H9 (cell line): ENCODE measurements around the gene TFR2. TPM values are rescaled to one million over a fixed set of nuclear protein-coding genes. Genes with fewer than 3 reads are reported as not detected.

Source experiments
- DNase-seq: peaks from one replicate; pipeline ENCODE4 v3.0.0-alpha.2; 2017
- H2AFZ ChIP-seq: one replicate; pipeline ENCODE4 v1.6.1; 2013; ENCODE audit warnings: mild to moderate bottlenecking, low read length, control low read depth, moderate library complexity
- H2AK5ac ChIP-seq: 2 replicates; pipeline ENCODE4 v1.6.1; 2013; ENCODE audit warnings: low read length, control low read depth, mixed read lengths; ENCODE audit not compliant: insufficient read length
- H2BK120ac ChIP-seq: one replicate; pipeline ENCODE4 v1.6.1; 2013; ENCODE audit warnings: low read depth, mild to moderate bottlenecking, low read length, control low read depth, inconsistent platforms; ENCODE audit not compliant: poor library complexity, severe bottlenecking
- H2BK12ac ChIP-seq: 2 replicates; pipeline ENCODE4 v1.6.1; 2013; ENCODE audit warnings: low read length, control low read depth, mixed read lengths, low read depth; ENCODE audit not compliant: insufficient read length
- H2BK15ac ChIP-seq: 2 replicates; pipeline ENCODE4 v1.6.1; 2013; ENCODE audit warnings: low read depth, low read length, control low read depth
- H2BK20ac ChIP-seq: one replicate; pipeline ENCODE4 v1.6.1; 2013; ENCODE audit warnings: low read depth, mild to moderate bottlenecking, low read length, control low read depth, inconsistent platforms; ENCODE audit not compliant: poor library complexity, severe bottlenecking
- H2BK5ac ChIP-seq: 2 replicates; pipeline ENCODE4 v1.6.1; 2013; ENCODE audit warnings: low read length, control low read depth, mixed read lengths; ENCODE audit not compliant: insufficient read length
- H3K14ac ChIP-seq: 2 replicates; pipeline ENCODE4 v1.6.1; 2013; ENCODE audit warnings: low read length, control low read depth; ENCODE audit not compliant: insufficient read depth
- H3K18ac ChIP-seq: 2 replicates; pipeline ENCODE4 v1.6.1; 2013; ENCODE audit warnings: low read depth, mild to moderate bottlenecking, mixed read lengths, low read length, control low read depth; ENCODE audit not compliant: insufficient read length
- H3K23ac ChIP-seq: 2 replicates; pipeline ENCODE4 v1.6.1; 2013; ENCODE audit warnings: low read length, control low read depth, mixed read lengths, low read depth; ENCODE audit not compliant: insufficient read length
- H3K23me2 ChIP-seq: 2 replicates; pipeline ENCODE4 v1.6.1; 2013; ENCODE audit warnings: low read depth, mild to moderate bottlenecking, mixed read lengths, low read length, control low read depth; ENCODE audit not compliant: insufficient read length, poor library complexity, severe bottlenecking
- H3K27ac ChIP-seq: 2 replicates; pipeline ENCODE4 v1.5.1; 2013; ENCODE audit warnings: low read length, control low read depth, mixed read lengths, low read depth; ENCODE audit not compliant: insufficient read length
- H3K27me3 ChIP-seq: 2 replicates; pipeline ENCODE4 v1.6.1; 2013; ENCODE audit warnings: low read length, control low read depth, inconsistent platforms; ENCODE audit not compliant: insufficient read depth
- H3K4ac ChIP-seq: 2 replicates; pipeline ENCODE4 v1.6.1; 2013; ENCODE audit warnings: low read depth, mild to moderate bottlenecking, control low read depth, inconsistent platforms, low read length, moderate library complexity
- H3K4me1 ChIP-seq: 2 replicates; pipeline ENCODE4 v1.6.1; 2013; ENCODE audit warnings: low read length, control low read depth, inconsistent platforms; ENCODE audit not compliant: insufficient read depth
- H3K4me2 ChIP-seq: 2 replicates; pipeline ENCODE4 v1.6.1; 2013; ENCODE audit warnings: low read length, control low read depth, mixed read lengths; ENCODE audit not compliant: insufficient read length, insufficient read depth
- H3K56ac ChIP-seq: 2 replicates; pipeline ENCODE4 v1.6.1; 2013; ENCODE audit warnings: low read depth, mild to moderate bottlenecking, mixed read lengths, low read length, control low read depth; ENCODE audit not compliant: insufficient read length
- H3K79me1 ChIP-seq: 2 replicates; pipeline ENCODE4 v1.6.1; 2013; ENCODE audit warnings: low read depth, mild to moderate bottlenecking, moderate library complexity, low read length, control low read depth, inconsistent platforms; ENCODE audit not compliant: insufficient read depth, poor library complexity, severe bottlenecking
- H3K79me2 ChIP-seq: 2 replicates; pipeline ENCODE4 v1.6.1; 2013; ENCODE audit warnings: low read length, control low read depth, inconsistent platforms; ENCODE audit not compliant: insufficient read depth
- H3K9ac ChIP-seq: 2 replicates; pipeline ENCODE4 v1.6.1; 2013; ENCODE audit warnings: low read length, control low read depth, mixed read lengths; ENCODE audit not compliant: insufficient read length; ENCODE audit errors: extremely low read depth
- H3K9me3 ChIP-seq: one replicate; pipeline ENCODE4 v1.6.1; 2013; ENCODE audit warnings: low read depth, low read length, inconsistent platforms; ENCODE audit not compliant: control insufficient read depth
- H3T11ph ChIP-seq: one replicate; pipeline ENCODE4 v1.6.1; 2013; ENCODE audit warnings: mild to moderate bottlenecking, low read length, control low read depth, inconsistent platforms
- H4K20me1 ChIP-seq: one replicate; pipeline ENCODE4 v1.6.1; 2013; ENCODE audit not compliant: control insufficient read depth, insufficient read length, insufficient read depth
- H4K5ac ChIP-seq: 2 replicates; pipeline ENCODE4 v1.6.1; 2013; ENCODE audit warnings: low read depth, mild to moderate bottlenecking, mixed read lengths, low read length, control low read depth; ENCODE audit not compliant: insufficient read length
- H4K8ac ChIP-seq: replicated peaks from 2 replicates; pipeline ENCODE4 v1.6.1; 2013; ENCODE audit warnings: low read length, control low read depth, mixed read lengths, low read depth; ENCODE audit not compliant: insufficient read length
- H4K91ac ChIP-seq: 2 replicates; pipeline ENCODE4 v1.6.1; 2013; ENCODE audit warnings: low read depth, mild to moderate bottlenecking, moderate library complexity, mixed read lengths, low read length, control low read depth; ENCODE audit not compliant: insufficient read length
- H3K27ac Mint-ChIP-seq, 3 experiments: 2 replicates in 2 of 3; 3 replicates in 1 of 3; pipeline ENCODE4 v1.8.0; 2020 to 2021; ENCODE audit warnings: mixed read lengths in 3 of 3, mild to moderate bottlenecking in 1 of 3, moderate library complexity in 1 of 3
- H3K27me3 Mint-ChIP-seq: 2 replicates; pipeline ENCODE4 v1.8.0; 2021; ENCODE audit warnings: low read depth, mild to moderate bottlenecking, moderate library complexity, mixed read lengths
- H3K36me3 Mint-ChIP-seq, 3 experiments: 2 replicates in 2 of 3; 3 replicates in 1 of 3; pipeline ENCODE4 v1.8.0; 2020 to 2021; ENCODE audit warnings: low read depth in 3 of 3, mixed read lengths in 3 of 3; ENCODE audit not compliant: insufficient read depth in 1 of 3
- H3K4me1 Mint-ChIP-seq, 2 experiments: 2 replicates each; pipeline ENCODE4 v1.8.0; 2020; ENCODE audit warnings: mixed read lengths in 2 of 2
- H3K4me3 Mint-ChIP-seq, 2 experiments: 2 replicates in 1 of 2; 3 replicates in 1 of 2; pipeline ENCODE4 v1.8.0; 2020 to 2021; ENCODE audit warnings: mild to moderate bottlenecking in 2 of 2, mixed read lengths in 2 of 2, moderate library complexity in 1 of 2
- H3K9me3 Mint-ChIP-seq, 2 experiments: 2 replicates in 1 of 2; 3 replicates in 1 of 2; pipeline ENCODE4 v1.8.0; 2020; ENCODE audit warnings: mild to moderate bottlenecking in 2 of 2, mixed read lengths in 2 of 2, moderate library complexity in 1 of 2
- CTCF ChIP-seq: fragments of 200-600 bp; sonication (generic); conservative IDR thresholded peaks from 3 replicates; pipeline ENCODE4 v1.8.0; 2021; ENCODE audit warnings: antibody characterized with exemption, mild to moderate bottlenecking
- WGBS: extraction: QIAGEN DNeasy Blood & Tissue Kit; methylation state at CpG from one replicate; pipeline ENCODE4 v1.1.7; 2013; ENCODE audit warnings: missing lambda C conversion rate, low lambda C conversion rate, mixed read lengths; ENCODE audit not compliant: insufficient read length; ENCODE audit errors: extremely low coverage; 5-methylcytosine and 5-hydroxymethylcytosine counted together
- total RNA-seq: library from RNA; stranded (reverse); gene quantifications from 2 replicates; pipeline ENCODE4 v1.2.1, GENCODE V29; 2021

The TFR2 gene
- total RNA-seq, 1 experiment from 2014 or later = 2.3 TPM

GRCh38 chr7:100629117-100629716, 12.1 kb downstream of the TFR2 start:
- no peak overlapping the region for H3K27ac ChIP-seq
- no peak overlapping the region for H2AK5ac ChIP-seq
- Mint-ChIP-seq H3K4me3 (peak overlapping the region in 1 of 2 experiments; percentile 17; a peak in 1 of 5 replicates), H3K27ac (no peak overlapping the region; a peak in 1 of 7 replicates), H3K27me3 (peaks cover 62% of the 10 kb centered on the region), H3K9me3 (no peaks in the 10 kb centered on the region), H3K36me3 (peaks cover 0 to 4% (median 0%) of the 10 kb centered on the region in 3 experiments; a peak in 1 of 7 replicates), H3K4me1 (peaks cover 11 to 24% of the 10 kb centered on the region in 2 experiments)
- H4K5ac ChIP-seq = no peak overlapping the region
- no peak overlapping the region for H3K9ac ChIP-seq
- no peak overlapping the region for H3K56ac ChIP-seq
- no peak overlapping the region for H4K8ac ChIP-seq
- H3K4me2 ChIP-seq = no peak overlapping the region
- no peaks in the 10 kb centered on the region for H3K4me1 ChIP-seq
- H3K27me3 ChIP-seq = peaks cover 3% of the 10 kb centered on the region; the same call in 1 of the 2 replicates
- no peaks in the 10 kb centered on the region for H3K9me3 ChIP-seq
- peak; percentile 85 for DNase-seq
- no peak overlapping the region for H4K91ac ChIP-seq
- H2BK12ac ChIP-seq = no peak overlapping the region
- H2AFZ ChIP-seq = no peak overlapping the region
- no CpG with 5 or more reads among the region's 11 CpGs for WGBS
- H3K23ac ChIP-seq = no peak overlapping the region
- H2BK5ac ChIP-seq = no peak overlapping the region
- H2BK120ac ChIP-seq = no peak overlapping the region
- peaks cover 13% of the 10 kb centered on the region for H3K23me2 ChIP-seq
- no peak overlapping the region for H3T11ph ChIP-seq
- H3K79me2 ChIP-seq = no peaks in the 10 kb centered on the region
- H3K14ac ChIP-seq = no peak overlapping the region
- H4K20me1 ChIP-seq = no peaks in the 10 kb centered on the region
- H3K18ac ChIP-seq = no peak overlapping the region
- H3K79me1 ChIP-seq = no peaks in the 10 kb centered on the region
- no peak overlapping the region for H3K4ac ChIP-seq
- no peak overlapping the region for H2BK15ac ChIP-seq
- peak; percentile 74 for TF ChIP-seq CTCF
- H2BK20ac ChIP-seq = no peak overlapping the region
